Cerebellar nuclear complex (tissue), 1 donor: ENCODE results near the gene PAQR5.
"Not testable (repeated sequence)": the region's sequence is repeated elsewhere in the genome, so short reads cannot be mapped to it uniquely, and the experiment has no call there.

Experiments
- DNase-seq, 2 experiments: peaks; one replicate each; lab custom pipeline; 2025; lab: John Stamatoyannopoulos, UW

Gene PAQR5

DNA sequence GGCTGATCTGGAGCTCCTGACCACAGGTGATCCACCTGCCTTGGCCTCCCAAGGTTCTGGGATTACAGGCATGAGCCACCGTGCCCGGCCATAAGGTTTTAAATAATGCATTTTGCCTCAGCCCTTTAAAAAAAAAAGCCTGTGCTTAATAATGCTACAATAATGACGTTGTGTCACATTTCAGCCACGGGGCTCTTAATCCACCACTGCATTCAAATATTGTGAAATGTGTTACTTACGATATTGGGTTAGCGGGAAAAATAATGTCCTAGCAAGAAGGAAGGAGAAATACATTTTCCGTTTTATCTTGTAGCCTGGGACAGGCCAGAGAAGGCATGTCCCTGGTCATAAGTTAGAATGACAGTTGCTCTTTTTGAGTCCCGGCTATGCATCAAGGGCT, 17.6 kb downstream of the PAQR5 start:
- DNase-seq: no peak

- no peak for DNase-seq
Measured at GRCh38 chr15:69317392-69317841, 18.7 kb downstream of the PAQR5 start.

GRCh38 chr15:69318033-69318432, 19.3 kb downstream of the PAQR5 start:
- DNase-seq: no peak

GRCh38 chr15:69319384-69320375, 21.0 kb downstream of the PAQR5 start:
- DNase-seq: no peak

- no peak for DNase-seq
Measured at GRCh38 chr15:69320977-69321554, 22.4 kb downstream of the PAQR5 start.

DNA sequence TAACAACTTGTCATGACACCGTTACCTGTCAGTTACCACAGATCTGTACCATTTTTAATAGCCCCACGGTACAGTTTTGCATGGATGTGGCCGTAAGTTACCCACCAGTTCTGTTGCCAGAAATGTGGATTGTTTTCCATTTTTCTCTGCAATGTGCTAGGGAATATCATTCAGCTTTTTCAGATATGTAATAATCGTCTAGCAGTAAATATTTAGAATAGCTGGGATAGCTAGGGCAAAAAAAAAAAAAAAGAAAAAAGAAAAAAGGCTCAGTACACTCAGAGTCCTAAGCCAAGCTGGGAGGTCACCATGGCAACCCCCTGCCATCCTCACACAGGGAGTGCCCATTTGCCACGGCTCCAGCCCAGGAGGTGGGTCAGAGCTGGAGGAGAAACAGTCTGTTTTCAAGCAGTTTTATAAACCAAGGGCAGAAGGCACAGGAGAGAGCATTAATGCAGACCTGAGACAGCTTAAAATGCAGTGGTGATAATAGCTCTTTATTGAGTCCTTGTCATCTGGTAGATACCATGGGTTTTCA, 25.2 kb downstream of the PAQR5 start:
- DNase-seq: no peak

- no peak for DNase-seq
Measured at GRCh38 chr15:69324565-69324964, 25.9 kb downstream of the PAQR5 start.

GRCh38 chr15:69325456-69325971, 26.8 kb downstream of the PAQR5 start:
- no peak for DNase-seq

GRCh38 chr15:69328080-69328479, 29.4 kb downstream of the PAQR5 start:
- no peak for DNase-seq

GRCh38 chr15:69328739-69329138, 30.0 kb downstream of the PAQR5 start:
- no peak for DNase-seq

- no peak for DNase-seq
Measured at GRCh38 chr15:69337138-69337537, 38.4 kb downstream of the PAQR5 start.

DNA sequence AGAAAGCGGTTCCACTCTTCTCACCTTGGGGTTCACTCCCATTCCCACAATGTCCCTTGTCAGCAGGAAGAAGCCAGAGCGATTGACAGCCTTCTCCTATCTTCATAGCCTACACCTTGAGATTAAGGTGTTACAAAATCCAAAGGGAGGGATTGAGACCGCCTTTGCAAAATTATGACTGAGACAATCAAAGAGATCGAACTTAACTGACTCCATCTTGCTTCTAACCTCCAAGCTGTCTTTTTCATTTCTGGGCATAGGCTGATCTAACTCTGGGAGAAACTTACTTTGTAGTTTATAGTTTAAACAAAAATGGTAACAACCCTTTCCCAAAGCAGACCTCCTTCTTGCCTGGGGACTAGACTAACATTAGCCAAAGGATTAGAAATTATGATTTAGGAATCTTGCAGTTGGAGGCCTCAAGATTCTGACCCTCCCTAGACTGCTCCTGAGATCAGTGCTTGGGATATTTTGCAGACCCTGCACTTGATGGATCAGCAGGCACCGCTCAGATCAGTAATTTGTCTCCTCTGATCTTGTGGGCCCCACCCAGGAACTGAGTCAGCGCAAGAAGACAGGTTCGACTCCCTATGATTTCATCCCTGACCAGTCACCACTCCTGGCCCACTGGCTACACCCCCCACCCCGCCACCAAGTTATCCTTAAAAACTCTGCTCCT, 40.0 kb downstream of the PAQR5 start:
- no peak for DNase-seq

- DNase-seq: not testable (repeated sequence)
Measured at GRCh38 chr15:69339214-69339543, 40.5 kb downstream of the PAQR5 start.

DNA sequence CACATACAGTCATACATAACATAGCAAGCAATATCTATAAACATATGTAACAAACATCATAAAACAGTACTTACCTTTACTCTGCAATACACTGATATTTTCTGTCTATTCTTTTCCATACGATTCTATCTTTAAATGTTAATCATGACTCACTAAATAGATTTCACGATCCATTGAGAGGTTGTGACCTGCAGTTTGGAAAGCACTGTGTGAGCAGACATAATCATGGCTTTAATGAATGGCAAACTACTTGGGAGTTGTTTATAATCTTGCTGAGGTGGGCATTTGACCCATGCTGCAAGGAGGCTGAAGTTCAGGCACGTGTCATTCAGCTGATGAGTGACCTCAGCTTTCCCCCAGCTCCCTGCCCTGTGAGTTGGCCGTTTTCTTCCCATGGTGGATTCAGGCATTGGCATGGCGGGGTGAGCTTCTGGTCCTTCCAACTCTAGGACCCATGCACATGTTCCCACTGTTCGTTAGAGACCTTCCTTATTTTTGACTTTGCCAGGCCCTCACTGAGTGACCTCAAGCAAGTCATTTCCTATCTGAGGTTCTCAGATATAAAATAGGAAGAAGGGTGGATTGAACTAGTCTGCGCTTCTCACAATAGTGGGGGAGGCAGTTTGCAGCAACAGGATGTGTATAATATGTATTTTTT, 41.7 kb downstream of the PAQR5 start:
- DNase-seq: no peak

DNA sequence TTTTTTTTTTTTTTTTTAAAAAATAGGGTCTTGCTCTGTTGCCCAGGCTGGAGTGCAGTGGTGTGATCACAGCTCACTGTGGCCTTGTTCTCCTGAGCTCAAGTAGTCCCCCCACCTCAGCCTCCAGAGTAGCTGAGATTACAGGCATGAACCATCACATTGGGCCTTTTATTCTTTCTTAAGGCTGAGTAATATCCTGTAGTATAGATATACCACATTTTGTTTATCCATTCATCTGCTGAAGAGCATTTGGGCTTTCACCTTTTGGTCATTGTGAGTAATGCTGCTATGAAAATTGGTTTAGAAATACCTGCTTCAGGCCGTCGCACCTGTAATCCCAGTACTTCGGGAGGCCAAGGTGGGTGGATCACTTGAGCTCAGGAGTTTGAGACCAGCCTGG, 42.6 kb downstream of the PAQR5 start:
- no peak for DNase-seq

GRCh38 chr15:69342460-69343076, 43.9 kb downstream of the PAQR5 start:
- no peak for DNase-seq

GRCh38 chr15:69343133-69343532, 44.4 kb downstream of the PAQR5 start:
- no peak for DNase-seq

DNA sequence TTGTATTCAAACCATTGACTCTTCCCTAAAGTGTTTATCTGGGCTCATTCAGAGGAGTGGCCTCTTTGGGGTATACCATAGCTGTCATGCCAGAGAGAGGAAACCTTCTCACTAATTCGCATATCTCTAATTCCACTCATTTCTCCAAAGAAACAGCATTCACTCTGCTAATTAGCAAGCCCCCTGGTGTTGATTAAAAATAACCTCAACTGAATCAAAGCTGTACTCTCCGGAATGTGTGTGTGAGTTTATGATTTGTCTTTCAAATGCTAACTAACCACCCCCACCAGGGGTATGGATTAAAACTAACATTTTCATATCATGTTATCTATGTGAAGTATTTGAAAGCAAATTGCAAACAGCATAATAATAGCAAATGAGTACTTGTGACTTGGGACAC, 45.5 kb downstream of the PAQR5 start:
- DNase-seq: no peak

DNA sequence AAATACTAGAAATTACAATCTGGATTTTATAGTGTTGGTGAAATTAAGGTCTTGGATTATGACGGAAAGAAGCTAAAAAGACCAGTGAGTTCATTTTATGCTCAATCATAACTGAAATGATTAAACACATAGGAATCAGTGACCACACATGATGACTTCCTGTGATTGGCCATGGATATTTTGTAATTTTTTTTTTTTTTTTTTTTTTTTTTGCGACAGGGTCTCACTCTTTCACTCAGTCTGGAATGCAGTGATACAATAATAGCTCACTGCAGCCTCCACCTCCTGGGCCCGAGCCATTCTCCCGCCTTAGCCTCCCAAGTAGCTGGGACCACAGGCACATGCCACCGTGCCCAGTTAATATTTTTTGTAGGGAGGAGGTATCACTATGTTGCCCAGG, 47.4 kb downstream of the PAQR5 start:
- no peak for DNase-seq

GRCh38 chr15:69351333-69351732, 52.6 kb downstream of the PAQR5 start:
- no peak for DNase-seq

DNA sequence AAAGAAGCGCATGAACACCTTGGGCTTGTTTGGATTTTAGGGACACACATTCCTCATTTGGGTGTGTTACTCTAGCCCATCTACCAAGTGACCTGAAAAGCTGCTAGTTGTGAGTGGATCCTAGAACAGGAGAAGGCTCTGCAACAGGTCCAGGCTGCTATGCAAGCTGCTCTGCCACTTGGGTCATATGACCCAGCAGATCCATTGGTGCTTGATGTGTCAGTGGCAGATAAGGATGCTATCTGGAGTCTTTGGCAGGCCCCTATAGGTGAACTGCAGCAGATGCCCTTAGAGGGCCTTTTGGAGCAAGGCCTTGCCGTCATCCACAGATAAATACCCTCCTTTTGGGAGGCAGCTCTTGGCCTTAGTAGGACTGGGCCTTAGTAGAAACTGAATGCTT, 53.2 kb downstream of the PAQR5 start:
- no peak for DNase-seq
